GM19025 (cell line): ENCODE results near the gene NEK6.
"Not testable (repeated sequence)": the region's sequence is repeated elsewhere in the genome, so short reads cannot be mapped to it uniquely, and the experiment has no call there.

Experiments
- ATAC-seq: cut with Tn5 transposase; IDR thresholded peaks from one replicate; pipeline ENCODE4 v1.9.1; 2021; ENCODE audit warnings: mild to moderate bottlenecking, low read depth, moderate library complexity; ENCODE audit not compliant: unreplicated experiment

Gene NEK6

GRCh38 chr9:124225945-124226344 is 31.8 kb upstream of the NEK6 start:
- no peak for ATAC-seq

- no peak for ATAC-seq
Measured at GRCh38 chr9:124228516-124228915, 29.2 kb upstream of the NEK6 start.

DNA sequence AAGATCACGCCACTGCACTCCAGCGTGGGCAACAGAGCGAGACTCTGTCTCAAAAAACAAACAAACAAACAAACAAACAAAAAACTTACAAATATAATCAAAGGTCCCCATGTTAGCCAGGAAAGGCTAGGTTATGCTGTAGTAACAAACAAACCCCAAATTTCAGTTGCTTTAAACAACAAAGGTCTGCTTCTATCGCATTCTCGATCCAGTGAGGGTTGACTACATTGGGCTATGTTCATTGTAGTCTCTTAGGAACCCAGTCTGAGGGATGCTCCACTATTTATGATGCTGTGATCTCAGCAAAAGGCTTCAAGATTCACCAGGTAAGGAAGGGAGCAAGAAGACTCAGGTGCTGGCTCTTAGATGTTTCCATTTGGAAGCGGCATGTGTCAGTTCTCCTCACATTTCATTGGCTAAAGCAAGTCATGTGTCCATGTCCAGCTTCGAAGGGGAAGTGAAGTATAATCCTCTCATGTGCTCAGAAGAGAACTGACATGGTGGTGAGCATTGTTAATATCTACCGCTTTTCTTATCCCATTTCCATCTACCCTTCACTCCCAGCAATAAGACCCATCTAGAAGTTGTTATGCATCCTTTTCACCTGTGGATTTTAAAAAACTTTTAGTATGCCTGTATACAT is 26.5 kb upstream of the NEK6 start:
- ATAC-seq: no peak

DNA sequence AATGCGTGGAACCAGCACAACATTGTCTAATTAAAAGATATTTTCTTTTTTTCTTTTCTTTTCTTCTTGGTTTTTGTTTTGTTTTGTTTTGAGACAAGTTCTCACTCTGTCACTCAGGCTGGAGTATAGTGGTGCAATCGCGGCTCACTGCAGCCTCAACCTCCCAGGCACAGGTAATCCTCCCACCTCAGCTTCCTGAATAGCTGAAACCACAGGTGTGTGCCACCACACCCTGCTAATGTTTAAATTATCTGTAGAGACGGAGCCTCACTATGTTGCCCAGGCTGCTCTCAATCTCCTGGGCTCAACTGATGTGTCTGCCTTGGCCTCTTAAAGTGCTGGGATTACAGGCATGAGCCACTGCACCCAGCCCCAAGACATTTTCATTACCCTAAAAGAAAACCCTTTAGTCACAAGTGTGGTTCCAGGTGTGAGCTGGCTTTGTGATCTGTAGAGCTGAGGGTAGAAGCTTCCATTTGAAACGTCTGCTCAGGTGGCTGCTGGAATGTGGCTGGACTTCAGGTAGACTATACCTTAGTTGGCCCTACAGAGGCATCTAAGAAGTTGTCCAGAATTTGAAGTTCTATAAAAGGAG is 19.1 kb upstream of the NEK6 start:
- peak; percentile 13 for ATAC-seq

DNA sequence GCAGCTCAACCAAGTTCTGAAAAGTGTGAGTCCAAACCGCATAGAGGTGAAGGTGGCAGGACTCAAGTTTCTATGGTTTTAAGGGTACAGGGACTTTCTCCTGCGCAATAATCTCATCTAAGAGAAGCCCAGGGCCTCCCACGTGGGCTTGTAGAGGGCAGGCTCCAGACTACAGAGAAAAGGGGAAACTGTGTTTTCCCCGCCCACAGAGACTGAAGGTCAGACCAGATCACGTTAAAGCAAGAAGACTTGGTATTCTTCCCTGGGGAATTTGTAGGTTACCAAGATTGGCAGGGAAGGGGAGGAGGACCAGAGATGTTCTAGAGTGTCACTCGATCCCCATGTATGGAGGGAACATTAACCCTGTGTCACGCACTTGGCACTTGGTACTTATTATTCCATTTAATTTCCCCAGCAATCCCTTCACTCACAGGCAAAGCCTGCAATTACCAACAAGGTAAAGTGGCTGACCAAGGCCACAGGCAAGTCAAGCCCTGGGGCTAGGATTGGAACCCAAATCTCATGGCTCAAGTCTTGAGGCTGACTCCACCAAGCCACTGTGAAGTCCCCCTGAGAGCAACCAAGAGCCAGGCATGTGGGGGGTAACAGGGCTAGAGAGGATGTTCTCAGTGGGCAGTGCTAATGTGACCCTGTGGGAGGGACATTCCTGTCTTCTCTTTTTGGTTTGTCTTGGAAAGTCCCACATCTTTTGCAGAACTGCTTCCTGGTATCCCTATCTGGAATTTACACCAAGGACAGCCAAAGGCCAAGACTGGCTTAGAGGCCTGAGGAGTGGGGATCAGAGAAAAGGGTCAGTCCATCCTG is 18.3 kb upstream of the NEK6 start:
- ATAC-seq: peak; percentile 87

DNA sequence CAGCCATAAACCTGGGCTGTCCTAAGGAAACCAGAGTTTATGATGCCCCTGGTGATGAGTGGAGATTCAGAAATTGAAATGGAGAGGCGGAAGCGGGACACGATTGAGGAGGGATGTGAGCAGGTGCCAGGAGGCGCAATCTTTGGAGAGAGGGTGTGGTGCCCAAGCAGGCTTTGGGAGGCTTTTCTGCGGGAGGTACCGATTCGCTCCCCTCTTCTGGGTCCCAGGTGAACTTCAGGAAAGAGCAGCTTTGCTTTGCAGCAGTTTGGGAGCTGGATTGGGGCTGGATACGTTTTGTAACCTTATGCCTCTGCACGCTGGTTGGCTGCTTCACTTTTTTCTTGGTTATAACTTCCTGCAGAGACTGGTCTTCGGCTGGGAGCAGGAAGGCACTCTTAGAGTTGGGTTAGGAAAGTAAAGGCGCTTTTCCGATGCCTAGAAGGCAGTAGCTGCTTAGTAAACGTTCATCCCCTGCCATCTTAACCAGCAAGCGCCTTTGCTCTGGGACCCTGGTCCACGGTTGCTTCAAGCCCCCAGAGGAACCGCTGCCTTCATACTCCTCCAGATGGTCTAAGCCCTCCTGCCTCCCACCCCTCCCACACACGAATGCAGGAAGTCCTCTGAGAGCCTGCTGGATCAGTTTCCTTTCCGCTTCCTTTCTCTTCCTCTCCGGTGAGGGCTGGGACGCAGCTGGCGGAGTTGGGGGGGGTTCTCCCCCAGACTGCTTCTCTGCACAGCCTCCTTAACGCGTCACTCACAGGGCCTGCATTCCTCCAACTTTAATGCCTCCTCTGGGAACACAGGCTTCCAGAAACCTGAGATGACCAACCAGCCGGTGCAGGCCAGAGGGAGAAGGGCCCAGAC is 15.2 kb upstream of the NEK6 start:
- ATAC-seq: no peak

DNA sequence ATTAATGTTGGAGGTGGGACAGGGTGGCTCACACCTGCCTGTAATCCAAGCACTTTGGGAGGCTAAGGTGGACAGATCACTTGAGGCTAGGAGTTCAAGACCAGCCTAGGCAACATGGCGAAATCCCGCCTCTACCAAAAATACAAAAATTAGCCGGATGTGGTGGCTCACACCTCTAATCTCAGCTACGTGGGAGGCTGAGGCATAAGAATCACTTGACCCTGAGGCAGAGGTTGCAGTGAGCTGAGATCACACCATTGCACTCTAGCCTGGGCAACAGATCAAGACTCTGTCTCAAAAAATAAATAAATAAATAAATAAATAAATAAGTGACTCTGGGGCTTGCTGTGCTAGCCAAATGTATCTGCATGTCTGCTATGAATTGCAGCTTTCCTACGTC is 10.4 kb upstream of the NEK6 start:
- ATAC-seq: not testable (repeated sequence)

DNA sequence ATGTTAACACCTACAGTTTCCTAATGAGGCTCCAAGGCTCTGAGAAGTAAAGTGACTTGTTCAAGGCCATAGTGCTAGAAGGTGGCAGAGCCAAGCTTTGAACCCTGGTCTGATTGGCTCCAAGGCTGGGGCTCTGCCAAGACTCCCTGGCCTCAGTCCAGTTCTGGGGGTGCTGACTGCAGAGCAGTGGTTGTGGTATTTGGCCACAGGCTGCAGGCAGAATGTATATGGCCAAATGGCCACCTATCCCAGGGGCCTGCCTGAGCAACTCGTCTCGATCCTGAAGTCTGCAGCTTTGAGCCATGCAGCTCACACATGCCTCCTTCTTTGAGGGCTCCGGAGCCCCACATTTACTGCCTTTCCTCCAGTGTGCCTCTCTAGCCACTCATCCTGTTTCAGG is 9.7 kb upstream of the NEK6 start:
- no peak for ATAC-seq

DNA sequence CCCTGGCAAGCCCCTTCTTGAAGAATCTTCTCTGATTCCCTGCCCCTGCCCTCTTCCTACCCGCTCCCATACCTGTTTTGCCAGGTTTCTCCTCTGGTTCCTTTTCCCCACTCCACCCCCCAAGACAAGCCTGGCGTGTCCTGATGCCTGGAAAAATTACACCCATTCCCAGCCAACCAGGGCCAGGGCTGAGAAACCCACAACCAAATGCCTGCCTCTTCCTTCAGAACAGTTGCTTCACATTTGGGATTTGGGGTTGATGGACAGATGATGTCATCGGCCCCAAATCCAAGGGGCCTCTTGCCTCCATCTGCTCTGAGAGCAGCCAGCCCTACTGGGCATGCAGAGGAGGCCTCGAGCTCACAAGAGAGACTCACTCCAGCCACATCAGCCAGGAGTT is 8.8 kb upstream of the NEK6 start:
- ATAC-seq: no peak

DNA sequence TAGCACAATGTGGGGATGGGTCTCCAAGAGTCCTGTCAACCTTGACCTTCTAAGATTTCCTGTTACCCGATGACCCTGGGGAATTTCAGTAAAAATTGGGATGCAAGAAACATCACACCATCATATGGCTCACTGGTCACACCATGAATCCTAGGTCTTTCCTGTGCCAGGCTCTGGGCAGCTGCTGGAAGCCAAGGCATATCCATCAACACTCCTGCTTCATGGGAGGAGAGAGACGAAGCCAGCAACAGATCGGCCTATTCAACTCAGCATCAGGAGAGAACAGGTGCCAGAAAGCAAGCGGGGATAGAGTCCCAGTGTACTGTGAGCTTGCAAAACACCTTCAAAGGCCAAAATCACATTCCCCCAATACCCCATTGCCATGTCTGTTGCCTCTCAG is 6.5 kb upstream of the NEK6 start:
- no peak for ATAC-seq

DNA sequence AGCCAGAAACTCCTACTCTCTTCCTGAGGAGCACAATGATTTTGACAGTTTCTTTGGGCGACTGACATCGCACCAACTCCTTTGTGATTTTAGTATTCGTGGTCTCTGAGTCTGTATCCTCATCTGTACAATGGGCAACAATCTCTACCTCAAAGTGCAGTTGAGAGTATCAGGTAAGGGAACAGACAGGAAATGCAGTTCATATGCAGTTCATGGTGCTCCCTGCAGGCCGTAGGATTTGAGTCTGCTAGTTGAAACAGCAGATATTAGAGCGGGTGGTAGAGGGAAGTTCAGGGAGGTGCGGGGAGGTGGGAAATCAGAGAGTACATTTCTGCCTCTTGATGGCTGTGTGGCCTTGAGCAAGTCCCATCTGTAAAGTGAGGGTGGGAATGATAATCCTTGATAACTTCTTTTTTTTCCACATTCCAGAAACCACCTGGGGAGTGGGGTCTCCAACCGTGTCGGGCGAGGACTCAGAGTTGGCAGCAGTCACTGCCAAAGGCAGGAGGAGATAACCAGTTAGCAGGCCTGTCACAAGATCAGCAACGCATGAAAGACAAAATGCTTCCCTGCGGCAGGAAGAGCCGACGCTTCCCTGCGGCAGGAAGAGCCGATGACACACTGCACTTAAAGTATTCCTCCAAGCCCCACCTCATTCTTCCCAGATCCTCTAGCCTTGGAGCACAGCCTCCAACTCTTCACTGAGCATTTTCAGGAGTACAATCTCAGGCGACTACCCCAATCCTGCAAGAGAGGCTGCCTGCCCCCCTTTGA is 6.0 kb upstream of the NEK6 start:
- no peak for ATAC-seq

- ATAC-seq: not testable (repeated sequence)
Measured at GRCh38 chr9:124252878-124253277, 4.9 kb upstream of the NEK6 start.

DNA sequence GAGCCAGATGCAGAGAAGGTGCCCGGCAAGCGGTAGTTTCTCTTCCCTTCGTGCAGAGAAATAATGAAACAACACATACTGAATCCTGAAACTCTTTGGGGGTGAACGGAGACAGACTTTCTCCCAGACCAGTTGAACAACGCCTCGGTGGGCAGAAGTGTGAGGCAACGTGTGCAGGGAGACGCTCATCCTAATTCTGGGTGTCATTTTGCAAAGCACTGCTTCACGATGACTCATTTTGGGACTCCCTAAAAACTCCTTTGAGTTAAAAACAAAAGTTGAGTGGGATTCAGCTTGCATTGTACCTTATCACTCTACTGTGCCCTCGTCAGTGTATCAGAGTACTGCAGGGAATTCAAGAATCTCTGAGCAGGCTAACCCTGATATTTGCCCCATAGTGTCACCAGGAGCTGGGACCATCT is 3.5 kb upstream of the NEK6 start:
- peak; percentile 47 for ATAC-seq

DNA sequence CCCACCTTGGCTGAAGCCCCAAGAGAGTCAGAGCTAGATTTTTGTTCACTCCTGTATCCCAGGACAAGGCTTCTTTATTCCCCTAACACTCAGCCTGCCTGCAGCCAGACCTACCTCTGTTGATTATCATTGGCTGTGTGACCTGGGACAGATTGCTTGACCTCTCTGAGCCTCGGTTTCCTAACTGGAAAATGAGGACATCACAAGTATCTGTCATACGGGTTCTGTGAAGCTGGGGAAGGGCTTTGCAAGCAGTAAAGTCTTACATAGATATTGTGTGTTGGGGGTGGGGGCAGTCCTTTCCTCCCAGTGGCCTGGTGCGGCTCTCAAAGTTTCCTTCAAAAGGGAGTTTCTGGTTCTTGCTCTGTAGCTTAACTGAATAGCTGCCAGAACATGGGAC is 2.5 kb upstream of the NEK6 start:
- ATAC-seq: no peak

DNA sequence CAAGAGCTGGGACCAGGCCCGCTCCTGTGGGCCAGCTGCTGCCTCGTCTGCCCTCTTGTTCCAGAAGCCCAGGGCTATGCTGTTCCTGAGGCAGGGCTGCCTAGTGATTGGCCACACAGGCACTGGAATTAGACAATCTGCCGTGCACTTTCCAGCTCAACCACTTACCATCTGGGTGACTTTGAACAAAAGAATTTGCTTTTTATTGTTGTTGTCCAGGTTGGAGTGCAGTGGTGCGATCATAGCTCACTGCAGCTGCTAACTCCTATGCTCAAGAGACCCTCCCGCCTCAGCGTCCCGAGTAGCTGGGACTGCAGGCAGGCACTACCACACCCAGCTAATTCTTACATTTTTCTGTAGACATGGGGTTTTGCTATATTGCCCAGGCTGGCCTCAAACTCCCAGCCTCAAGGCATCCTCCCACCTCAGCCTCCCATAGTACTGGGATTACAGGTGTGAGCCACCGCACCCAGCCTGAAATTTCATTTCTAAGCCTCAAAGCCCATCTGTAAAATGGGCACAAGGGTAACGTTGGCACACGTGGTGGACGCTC is 1.2 kb upstream of the NEK6 start:
- ATAC-seq: no peak

GRCh38 chr9:124257070-124257843 is 492 bp upstream of the NEK6 start:
- peak; percentile 9 for ATAC-seq

DNA sequence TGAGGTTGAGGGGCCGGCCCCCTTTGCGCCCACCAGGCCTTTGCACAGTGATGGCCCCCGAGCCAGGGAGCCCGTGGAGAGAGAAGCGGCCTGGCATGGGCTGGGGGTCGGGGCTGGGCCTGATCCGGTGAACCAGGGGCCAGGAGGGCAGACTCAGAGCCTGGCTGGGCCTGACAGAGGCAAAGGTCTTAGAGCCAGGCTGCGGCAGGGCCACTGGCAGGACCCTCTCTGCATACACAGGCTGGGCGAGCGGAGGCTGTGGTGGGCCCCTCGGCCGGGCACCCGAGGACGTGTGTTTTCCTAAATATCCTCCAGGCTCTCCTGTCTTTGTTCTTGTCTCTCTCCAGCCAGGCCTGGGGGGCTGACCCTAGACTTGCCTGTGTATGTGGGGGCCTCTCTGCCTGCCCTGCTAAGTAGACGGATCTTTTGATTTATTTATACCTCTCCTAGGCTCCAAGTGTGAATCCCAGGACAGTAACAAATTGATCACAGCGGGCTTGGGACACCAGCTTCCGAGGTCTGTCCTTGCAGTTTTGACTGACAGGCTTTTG is 933 bp downstream of the NEK6 start:
- no peak for ATAC-seq

DNA sequence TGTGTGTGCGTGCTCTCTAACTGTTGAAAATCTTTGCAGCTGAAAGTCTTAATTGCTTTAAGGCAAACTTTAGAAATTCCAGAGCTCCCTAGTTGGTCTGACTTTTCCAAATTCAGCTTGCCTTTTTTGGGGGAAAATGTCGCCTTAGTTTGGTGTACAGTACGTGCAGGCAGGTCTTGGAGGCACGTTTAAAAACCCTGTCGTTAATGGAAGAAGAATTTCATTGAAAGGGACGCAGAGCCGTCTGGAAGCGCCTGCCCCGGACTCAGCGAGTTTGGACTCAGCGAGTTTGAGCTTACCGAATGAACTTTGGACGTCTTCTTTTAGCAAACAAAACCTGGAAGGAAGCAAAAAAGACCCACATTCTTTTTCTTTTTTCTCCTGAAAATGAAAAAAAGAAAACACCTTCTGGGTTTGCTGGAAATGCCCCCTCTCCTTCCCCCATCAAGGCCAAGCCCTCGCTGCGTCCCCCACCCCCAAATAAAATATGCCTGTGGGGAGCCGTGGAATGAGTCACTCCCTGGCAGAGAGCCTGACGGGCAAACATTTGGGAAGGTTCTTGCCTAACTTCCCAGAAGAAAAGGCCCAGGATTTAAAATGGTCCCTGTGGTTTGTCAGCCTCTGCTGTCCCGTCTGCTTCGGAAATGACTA is 1.5 kb downstream of the NEK6 start:
- ATAC-seq: no peak
